ENCODE results near the gene DALRD3.

Gene DALRD3

GRCh38 chr3:49006408-49007067 is 11.8 kb downstream of the DALRD3 start:
- no peak for DNase-seq (ENCODE audit: extremely low read depth in 1 of 2, low read depth in 1 of 2)

GRCh38 chr3:49005998-49006397 is 12.4 kb downstream of the DALRD3 start:
- DNase-seq (ENCODE audit: extremely low read depth in 1 of 2, low read depth in 1 of 2), result no peak

GRCh38 chr3:49005303-49005680 is 13.1 kb downstream of the DALRD3 start:
- DNase-seq (ENCODE audit: extremely low read depth in 1 of 2, low read depth in 1 of 2), result no peak

- DNase-seq (ENCODE audit: extremely low read depth in 1 of 2, low read depth in 1 of 2), result no peak
These were observed 13.8 kb downstream of the DALRD3 start for GRCh38 chr3:49004352-49005302.

GRCh38 chr3:49001155-49001554 is 17.2 kb downstream of the DALRD3 start:
- no peak for DNase-seq (ENCODE audit: extremely low read depth in 1 of 2, low read depth in 1 of 2)

- no peak for DNase-seq (ENCODE audit: extremely low read depth in 1 of 2, low read depth in 1 of 2)
These were observed 19.1 kb downstream of the DALRD3 start for GRCh38 chr3:48999085-48999858.

GRCh38 chr3:48997714-48998637 is 20.4 kb downstream of the DALRD3 start:
- DNase-seq (ENCODE audit: extremely low read depth in 1 of 2, low read depth in 1 of 2), result no peak

GRCh38 chr3:48997102-48997635 is 21.2 kb downstream of the DALRD3 start:
- DNase-seq (ENCODE audit: extremely low read depth in 1 of 2, low read depth in 1 of 2), result no peak

GRCh38 chr3:48996640-48997039 is 21.7 kb downstream of the DALRD3 start:
- DNase-seq (ENCODE audit: extremely low read depth in 1 of 2, low read depth in 1 of 2), result no peak

- DNase-seq (ENCODE audit: extremely low read depth in 1 of 2, low read depth in 1 of 2), result no peak
These were observed 24.5 kb downstream of the DALRD3 start for GRCh38 chr3:48993834-48994233.

- no peak for DNase-seq (ENCODE audit: extremely low read depth in 1 of 2, low read depth in 1 of 2)
These were observed 26.4 kb downstream of the DALRD3 start for GRCh38 chr3:48991851-48992545.

- no peak for DNase-seq (ENCODE audit: extremely low read depth in 1 of 2, low read depth in 1 of 2)
These were observed 27.5 kb downstream of the DALRD3 start for GRCh38 chr3:48990636-48991469.

- DNase-seq (ENCODE audit: extremely low read depth in 1 of 2, low read depth in 1 of 2), result peak; percentile 67 to 77
These were observed 28.4 kb downstream of the DALRD3 start, which contains the start of gene P4HTM for GRCh38 chr3:48989796-48990635. TSS of gene P4HTM (plus strand) at chr3:48990241. CDS start at chr3:48990257, 16 bp downstream.

- no peak for DNase-seq (ENCODE audit: extremely low read depth in 1 of 2, low read depth in 1 of 2)
These were observed 29.1 kb downstream of the DALRD3 start for GRCh38 chr3:48989126-48989795.

GRCh38 chr3:48985831-48986376 is 32.5 kb downstream of the DALRD3 start:
- no peak for DNase-seq (ENCODE audit: extremely low read depth in 1 of 2, low read depth in 1 of 2)

GRCh38 chr3:48984663-48985062 is 33.7 kb downstream of the DALRD3 start:
- no peak for DNase-seq (ENCODE audit: extremely low read depth in 1 of 2, low read depth in 1 of 2)

GRCh38 chr3:48983096-48983495 is 35.3 kb downstream of the DALRD3 start:
- DNase-seq (ENCODE audit: extremely low read depth in 1 of 2, low read depth in 1 of 2), result no peak

Data from activated CD8-positive, alpha-beta memory T cell treated with anti-CD3 and anti-CD28 coated beads for 1 hour (primary cell).